GM18502 (cell line): Measurements from ENCODE around the gene TP53TG5.

Source experiments
- ATAC-seq: cut with Tn5 transposase; IDR thresholded peaks from one replicate; pipeline ENCODE4 v1.9.1; 2021; ENCODE audit warnings: mild to moderate bottlenecking; ENCODE audit not compliant: unreplicated experiment, poor library complexity

TP53TG5 gene

DNA sequence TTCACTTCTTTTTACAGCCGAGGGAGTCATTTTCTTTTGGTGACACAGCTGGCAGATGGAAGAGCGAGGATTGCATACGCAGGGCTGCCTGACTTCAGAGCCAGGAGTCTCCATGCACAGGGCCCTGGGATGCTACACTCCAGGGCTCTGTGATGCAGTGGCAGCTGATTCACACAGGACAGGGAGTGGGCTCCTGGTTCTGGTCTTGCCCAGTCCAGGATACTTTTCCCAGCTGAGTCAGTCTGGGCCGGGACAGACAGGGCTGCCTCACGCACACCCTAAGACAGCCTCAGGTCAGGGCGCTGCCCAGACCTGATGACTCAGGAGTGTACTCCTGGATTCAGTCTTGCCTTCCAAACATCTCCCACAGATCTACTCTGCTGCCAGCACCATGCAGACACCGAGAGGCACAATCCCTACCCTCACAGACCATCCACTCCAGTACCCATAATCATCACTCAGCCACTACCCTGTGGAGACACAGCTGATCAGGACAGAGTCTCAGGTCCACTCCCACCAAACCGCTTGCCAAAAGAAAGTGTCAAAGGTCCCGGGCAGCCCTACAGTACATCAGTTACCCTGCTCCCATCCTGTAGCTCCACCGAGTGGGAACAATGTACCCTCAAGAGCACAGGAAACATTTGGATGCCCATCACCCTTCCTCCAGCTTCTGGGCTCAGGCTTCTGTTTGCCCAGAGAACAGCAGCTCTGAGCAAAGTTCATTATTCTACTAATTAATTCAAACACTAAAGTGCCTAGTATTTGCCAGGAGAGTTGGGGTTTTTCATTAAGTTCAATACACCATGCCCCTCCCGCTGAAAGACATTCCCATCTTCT is 41.4 kb downstream of the TP53TG5 start:
- no peak for ATAC-seq

GRCh38 chr20:45330476-45330875 is 47.6 kb downstream of the TP53TG5 start:
- ATAC-seq = no peak

DNA sequence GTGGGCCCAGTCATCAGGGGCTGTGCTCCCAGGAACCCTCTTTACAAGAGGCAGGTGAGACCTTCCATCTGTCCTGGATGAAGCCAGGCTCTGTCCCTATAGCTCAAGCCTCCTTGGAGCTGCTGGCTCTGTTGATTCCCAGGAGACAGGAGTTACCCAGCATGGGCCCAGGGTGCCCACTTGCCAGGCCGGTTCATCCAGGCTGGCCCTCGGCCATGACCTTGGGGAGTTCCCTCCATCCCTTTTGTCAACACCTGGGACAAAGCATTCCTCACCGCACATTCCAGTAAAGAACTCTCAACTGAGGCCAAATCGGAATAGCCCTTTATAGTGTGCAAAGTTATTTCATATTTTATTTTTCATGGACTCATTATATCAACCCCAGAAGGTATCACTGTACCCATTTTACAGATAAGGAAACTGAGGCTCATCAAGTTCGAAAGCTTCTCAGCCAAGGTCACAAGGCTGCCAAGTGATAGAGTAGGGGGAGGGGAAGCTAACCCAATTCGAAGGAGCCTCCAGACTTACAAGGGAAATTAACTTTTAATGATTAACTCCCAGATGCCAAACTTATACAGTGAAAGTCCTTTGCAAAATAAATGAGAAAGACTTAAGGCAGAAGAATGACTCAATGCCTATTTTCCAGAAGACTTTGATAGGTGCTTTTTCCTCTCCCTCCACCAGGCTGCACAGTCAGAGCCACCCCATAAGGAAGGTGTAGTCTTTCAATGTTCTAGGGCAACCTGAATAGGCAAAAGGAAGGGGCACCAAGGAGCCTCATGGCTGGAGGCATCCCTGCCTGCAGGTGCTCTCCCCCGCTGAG is 48.4 kb downstream of the TP53TG5 start:
- ATAC-seq = no peak

DNA sequence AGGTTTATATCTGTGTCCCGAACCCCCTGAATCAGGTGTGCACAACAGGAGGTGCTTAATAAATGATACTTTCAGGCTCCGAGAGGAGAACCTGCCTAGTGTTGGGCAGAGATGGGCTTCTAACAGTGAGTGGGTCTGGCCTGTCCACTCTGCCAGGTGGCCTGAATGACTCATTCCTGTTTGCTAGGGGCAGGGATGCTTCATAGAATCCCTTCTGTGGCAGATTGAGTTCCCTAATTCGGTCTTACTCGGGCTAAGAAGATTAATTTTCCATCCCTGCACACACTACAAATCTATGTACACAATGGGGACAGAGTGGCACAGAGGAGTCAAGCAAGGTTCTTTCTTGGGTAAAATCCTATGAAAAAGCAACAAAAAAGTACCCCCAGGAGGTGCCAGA is 49.7 kb downstream of the TP53TG5 start:
- ATAC-seq = no peak

GRCh38 chr20:45325371-45325770 is 52.8 kb downstream of the TP53TG5 start:
- ATAC-seq = no peak

DNA sequence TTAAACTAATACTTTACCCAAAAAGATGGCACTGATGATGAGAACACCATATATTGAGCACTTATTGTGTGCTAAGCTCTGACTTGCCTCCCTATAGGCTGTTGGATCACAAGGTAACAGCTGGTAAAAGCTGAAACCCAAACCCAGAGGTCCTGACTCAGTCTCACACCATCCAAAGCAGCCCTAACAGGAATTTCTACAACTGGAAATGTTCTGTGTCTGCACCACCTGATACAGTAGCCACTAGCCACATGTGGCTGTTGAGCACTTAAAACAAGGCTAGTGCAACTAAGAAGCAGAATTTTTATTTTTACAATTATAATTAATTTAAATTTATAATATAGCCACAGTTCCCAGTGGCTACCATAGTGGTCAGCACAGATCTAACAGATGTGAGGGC is 54.4 kb downstream of the TP53TG5 start:
- ATAC-seq = no peak

- no peak for ATAC-seq
These were observed 55.2 kb downstream of the TP53TG5 start for GRCh38 chr20:45322952-45323383.
